ENCODE results near the gene EPOP.
"Not testable (repeated sequence)": the region's sequence is repeated elsewhere in the genome, so short reads cannot be mapped to it uniquely, and the experiment has no call there.

EPOP gene

DNA sequence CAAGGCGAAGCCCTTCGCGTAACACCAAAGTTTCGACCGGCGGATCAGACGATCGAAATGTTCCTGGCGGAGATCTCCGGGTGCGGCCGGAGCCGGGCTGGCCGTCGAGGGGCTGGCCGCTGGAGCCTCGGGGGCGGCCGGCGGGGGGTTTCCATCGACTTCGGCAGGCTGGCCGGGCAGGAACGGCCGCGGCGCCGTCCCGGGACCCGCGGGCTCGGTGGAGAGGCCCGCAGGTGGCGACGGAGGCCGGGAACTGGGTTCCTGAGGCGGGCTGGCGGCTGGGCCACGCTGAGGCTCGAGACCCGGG is 1.1 kb downstream of the EPOP start:
- peak in 1 of 3 experiments; percentile 47 for DNase-seq

DNA sequence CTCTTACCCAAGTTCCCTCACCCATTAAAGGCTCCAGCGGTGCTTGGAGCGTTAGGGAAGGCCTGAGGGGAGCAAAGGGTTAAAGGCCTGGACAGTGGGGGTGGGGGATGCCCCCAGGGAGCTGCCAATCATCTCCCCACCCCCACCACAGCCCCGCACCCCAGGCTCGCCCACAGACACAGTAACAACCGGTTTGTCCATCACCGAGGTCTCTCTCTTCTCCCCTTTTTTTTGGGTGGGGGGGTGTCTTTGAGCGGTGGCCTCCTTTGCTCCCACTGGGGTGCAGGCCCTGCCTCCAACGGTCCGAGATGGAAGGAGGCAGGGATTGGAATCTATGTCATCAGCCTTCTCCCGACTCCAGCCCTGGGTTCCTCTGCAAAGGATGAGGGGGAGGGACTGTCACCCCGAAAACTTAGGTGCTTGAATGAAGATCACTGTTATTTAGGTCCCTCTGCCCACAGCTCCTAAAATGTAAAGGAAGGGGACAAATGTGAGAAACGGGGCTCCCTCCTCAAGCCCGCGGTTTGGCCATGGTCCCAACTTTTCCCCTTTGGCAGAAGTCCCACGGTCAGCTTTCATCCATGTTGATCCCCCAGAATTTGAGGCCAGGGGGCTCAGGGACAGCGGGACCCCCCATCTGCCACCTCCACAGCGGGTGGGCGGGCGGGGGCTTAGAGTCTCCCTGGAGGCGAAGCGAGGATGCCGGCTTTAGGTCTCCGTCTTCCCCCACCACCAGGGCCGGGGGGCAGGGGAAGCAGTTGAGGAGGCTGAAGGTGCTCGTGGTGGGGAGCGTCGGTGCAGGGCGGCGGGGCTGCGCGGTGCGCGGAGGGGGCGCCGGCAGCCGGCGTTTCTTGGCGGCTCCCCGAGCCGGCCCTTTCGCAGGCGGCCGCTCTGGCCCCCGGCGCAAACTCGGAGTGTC is 1.7 kb downstream of the EPOP start:
- no peak for DNase-seq

DNA sequence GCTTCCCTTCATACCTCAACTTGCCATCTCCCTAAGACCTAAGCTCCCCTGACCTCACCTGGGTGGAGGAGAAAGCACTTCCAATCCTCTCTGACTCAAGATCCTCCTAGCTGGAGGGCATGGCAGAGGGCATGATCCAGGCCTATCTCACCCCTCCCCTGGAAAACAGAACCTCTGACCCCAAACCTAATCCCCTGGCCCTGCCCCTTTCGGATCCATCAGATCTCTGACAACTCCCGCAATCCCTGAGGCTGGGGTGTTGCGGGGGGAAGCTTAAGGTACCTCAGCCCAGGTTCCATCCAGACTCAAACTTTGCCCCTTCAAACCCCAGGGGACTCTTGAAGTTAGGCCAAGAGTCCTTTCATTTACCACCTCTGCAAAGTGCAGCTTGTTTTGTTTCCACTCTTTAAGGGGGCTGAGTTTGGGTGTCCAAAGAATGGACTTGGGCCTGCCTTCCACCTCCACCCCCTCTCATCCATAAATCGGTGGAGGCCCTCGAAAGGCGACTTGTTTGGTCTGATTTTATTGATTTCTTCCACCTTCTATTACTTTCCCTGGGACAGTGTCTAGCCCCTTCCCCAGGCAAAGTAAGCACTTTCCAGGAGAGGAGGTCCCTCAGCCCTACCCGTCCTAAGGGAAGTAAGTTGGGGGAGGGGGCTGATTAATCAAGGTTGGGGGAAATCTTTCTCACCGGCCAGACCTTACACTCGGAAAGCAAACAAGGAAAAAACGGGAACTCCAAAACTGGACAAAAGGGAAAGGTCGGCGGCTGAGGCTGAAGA is 2.6 kb downstream of the EPOP start:
- DNase-seq = peak in 1 of 3 experiments; percentile 3

DNA sequence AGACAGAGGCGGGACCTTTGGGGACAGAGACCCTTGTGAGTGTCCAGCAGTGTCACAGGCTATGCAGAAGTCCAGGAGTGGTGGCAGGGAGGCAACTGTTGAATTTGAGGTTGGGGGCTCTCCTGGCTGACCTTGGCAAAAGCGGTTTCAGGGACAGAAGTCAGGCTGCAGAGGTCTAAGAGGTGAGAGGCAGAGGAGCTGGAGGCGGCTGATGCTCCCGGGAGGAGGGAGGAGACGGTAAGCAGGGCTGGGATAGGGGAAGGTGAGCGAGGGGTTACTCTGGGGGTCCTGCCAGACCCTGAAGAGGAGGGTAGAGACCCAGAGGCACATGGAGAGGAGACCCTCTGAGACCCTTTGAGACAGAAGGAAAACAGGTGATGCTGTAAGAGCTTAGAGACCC is 5.2 kb downstream of the EPOP start:
- DNase-seq = no peak

DNA sequence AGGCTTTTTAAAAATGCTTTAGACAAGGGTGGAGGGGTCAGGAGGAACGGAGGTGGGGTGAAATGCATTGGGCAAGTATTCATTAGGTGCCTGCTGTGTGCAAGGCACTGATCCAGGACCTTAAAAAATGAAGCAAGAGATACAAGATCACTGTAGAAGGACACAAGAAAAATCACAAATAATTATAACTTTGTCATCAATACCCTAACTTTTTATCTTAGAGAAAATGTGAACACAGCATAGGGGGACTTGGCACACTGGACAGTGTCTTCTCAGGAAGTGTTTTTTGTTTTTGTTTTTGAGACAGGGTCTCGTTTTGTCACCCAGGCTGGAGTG is 7.0 kb downstream of the EPOP start:
- DNase-seq = no peak

DNA sequence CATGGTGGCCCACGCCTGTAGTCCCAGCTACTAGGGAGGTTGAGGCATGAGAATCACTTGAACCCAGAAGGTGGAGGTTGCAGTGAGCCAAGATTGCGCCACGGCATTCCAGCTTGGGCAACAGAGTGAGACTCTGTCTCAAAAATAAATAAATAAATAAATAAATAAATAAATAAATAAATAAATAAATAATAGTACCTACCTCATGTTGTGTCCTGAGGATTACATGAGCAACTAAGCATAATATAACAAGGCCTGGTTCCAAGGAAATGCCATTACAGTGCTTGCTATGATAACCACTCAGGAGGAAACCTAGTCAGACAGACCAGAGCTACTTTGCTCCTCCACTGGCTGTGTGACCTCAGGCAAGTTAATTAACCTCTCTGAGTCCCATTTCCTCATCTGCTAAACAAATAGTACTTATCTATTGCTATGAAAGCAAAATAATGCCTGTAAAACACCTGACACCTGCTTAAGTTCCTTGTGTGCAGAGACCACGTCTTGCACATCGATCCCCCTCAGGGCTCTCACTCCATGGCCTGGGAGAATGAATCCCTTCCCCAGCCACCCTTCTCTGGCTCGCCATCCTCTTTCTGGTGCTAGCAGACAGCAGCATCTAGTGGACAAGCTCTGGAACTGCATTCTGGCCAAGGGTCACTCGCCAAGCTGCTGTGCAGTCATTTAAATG is 7.5 kb downstream of the EPOP start:
- peak; percentile 50 to 83 (median 63) for DNase-seq

DNA sequence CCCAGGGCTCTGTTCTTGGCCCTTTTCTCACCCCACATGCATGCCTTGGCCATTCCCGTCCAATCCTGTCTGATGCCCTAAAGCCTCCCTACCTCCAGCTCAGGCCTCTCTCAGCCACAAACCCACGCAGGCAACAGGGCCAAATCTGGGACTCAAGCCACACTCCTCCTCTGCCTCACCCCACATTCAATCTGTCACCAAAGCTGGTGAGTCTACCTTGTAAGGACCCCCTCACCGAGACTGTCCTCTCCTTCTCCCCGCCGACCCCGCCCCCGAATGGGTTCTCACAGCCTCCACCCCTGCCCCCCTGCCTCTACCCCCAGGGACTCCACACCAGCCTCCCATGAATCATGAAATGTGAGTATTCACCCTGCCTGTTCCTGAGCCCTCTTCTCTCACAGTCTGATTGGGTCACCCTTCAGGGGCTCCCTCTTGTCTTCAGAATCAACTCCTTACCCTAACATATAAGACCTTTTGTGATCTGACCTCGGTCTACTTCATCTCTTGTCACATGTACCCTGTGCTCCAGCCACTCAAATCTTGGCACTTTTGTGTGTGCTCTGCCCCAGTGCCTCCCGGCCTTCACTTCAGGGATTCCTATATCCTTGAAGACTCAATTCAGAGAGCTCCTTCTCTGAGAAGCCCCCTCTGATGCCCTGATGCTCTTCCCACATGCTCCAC is 10.7 kb downstream of the EPOP start:
- no peak for DNase-seq

DNA sequence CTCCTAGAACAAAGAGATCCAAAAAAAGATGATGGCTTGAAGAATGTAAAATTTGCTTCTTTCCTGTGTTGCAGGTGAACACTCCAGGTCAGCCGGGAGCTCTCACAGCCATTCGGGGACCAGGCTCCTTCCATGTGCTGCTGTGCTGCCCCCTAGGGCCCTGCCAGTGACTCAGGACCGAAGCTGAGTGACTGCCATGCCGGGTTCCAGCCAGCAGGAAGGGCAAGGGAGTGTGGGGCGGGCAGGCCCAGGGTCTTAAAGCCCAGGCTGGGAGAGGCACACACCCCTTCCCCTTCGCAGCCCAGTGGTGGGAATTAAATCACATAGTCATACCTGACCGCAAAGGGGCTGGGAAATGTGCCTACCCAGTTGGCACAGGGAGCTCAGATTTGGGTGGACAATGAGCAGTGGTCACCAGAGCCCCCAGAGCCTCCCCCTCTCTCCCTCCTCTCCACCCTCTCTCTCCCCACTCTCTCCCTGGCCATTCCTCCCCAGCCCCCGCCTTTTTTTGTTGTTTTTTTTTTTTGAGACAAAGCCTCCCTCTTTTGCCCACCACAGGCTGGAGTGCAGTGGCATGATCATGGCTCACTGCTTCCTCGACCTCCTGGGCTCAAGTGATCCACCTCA is 11.5 kb downstream of the EPOP start:
- DNase-seq = peak; percentile 72 to 86 (median 76)

DNA sequence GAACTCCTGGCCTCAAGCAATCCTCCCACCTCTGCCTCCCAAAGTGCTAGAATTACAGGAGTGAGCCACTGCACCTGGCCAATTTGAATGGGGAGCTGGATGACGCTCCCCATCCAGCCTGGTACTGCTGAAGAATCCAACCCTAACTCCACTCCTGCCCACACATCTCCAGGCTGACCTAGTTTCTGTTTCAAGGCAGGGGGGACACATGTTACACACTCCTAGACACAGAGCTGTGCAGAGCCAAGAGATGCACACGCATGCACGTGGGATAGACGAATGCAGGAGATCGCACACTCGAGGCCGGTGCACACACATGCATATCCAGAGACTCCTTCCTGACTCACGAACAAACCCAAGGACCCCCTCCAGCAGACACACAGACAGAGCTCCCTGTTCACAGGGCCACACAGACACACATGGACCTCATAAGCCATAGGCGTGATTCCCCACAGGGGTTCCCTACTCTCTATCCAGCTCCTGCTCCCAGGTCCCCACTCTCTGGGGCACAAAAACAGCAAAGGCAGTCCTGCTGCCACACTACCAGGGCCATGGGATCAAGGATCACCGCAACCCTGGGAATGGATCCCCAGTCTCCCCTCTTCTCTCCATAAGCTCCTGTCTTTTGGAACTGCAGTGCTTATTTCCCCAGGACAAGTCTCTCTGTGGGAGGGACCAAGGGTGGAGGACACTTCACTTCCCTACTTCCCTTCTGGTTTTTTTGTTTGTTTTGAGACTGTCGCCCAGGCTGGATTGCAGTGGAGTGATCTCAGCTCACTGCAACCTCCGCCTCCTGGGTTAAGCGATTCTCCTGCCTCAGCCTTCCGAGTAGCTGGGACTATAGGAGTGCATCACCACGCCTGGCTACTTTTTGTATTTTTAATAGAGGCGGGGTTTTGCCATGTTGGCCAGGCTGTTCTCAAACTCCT is 14.4 kb downstream of the EPOP start:
- DNase-seq = peak in 1 of 3 experiments; percentile 54

DNA sequence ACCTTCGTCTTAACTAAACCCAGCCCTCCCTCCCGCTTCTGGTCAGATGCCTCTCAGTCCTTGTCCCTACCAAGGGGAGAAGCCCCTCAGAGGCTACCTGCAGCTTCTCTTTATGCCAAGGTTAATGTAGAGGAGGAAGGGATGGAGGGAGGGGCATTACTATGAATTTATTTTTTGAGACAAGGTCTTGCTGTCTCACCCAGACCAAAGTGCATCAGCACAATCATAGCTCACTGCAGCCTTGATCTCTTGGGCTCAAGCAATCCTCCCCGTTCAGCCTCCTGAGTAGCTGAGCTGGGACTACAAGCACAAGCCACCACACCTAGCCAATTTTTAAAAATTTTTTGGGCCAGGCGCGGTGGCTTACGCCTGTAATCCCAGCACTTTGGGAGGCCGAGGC is 15.3 kb downstream of the EPOP start:
- no peak for DNase-seq

DNA sequence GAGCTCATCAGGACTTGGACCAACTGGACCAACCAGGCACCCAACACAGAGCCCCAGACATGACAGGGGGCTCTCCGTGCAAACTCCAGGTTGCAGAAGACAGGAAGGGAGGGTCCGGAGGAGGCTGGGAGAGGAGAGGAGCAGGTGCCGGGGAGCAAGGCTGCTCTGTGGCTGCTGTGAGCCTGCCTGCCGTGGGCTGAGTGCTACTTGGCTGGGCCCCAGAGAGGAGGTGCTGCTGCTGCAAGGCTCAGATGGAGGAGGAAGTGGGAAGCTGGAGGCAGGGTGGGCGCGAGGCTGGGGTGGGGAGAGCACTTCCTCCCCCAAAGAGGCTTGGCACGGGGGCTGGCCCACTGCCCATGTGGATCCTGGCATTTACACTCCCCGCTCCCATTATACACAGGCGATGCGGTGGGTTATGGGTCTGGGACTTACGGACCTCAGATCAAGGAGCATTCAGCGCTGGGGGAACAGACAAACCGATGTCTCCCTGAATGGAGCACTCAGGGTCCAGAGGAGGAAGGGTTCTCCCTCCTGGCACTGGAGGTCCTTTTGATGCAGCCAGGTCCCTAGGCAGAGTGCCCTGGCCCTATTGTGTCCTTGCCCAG is 15.9 kb downstream of the EPOP start:
- DNase-seq = no peak

DNA sequence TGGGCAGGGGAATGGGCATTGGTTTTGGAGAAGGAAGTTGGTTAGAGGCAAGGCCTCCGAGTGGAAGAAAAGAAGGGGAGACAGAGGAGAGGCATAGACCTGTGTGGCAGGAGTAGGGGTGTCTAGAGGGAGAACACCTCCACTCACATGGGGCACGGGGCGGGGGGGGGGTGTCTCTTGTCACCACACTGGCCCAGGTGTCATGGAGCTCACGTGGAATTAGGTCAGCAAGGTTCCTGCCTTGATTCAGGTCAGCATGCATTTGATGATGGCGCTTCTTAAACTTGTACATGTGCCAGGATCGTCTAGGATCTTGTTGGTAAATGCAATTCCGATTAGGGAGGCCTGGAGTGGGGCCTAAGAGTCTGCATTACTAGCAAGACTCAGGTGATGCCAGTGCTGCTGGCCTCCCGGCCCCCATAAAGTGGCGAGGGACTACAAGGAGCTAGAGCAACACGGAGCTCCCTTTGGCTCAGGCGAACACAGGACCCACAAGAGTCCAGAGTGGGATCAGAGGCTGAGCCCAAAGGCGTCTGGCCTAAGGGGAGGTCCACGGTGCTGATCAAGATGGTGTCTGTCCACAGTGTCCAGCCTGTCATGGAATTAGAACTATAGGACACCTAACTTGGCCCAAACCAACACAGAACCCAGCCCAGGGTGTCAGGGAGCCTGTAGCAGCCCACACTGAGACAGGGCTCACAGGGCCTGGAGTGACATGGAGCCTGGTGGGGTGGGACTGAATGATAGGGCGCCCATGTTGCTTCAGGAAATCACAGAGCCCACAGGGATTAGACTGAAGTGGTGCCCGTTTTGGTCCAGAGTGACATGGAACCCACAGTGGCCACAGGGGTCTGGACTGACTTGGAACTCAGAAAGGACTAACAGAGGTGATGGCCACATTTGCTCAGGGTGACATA is 16.7 kb downstream of the EPOP start:
- no peak for DNase-seq

DNA sequence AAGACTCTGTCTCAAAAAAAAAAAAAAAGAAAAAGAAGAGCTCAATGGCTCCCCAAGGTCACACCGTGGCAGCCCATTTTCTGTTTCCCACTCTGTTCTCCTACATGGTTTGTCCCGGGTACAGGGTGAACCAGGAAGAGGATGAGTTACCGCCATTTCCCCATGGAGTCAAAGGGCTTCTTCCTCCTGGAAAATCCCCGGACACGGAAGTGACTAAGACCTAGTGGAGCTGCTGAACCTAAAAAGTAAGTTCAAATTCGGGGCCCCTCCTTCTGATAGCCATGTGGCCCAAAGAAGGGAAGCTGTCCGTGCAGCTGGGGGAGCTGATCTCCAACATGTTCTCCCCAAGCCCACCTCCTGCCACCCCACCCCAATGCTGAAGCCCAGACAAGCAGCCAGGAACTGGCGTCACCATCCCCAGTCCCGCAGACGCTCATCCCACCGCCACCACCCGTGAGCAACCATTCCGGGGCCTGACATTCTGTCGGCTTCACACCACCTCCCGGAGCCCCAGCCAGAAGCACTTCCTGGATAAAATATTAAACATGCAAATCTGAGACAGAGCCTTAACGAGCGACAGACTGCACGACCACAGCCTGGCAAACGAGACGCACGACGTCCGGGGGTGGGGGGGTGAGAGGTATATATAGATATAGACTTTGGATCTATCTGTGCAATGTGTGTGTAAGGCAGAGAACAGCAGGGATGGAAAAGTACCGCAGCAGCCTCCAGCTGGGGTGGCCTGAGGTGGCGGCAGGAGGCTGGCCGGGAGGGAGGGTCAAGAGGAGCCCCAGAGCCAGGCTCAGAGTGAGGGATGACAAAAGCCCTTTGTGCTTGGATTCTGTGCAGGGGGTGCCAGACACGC is 17.6 kb downstream of the EPOP start:
- DNase-seq = no peak

DNA sequence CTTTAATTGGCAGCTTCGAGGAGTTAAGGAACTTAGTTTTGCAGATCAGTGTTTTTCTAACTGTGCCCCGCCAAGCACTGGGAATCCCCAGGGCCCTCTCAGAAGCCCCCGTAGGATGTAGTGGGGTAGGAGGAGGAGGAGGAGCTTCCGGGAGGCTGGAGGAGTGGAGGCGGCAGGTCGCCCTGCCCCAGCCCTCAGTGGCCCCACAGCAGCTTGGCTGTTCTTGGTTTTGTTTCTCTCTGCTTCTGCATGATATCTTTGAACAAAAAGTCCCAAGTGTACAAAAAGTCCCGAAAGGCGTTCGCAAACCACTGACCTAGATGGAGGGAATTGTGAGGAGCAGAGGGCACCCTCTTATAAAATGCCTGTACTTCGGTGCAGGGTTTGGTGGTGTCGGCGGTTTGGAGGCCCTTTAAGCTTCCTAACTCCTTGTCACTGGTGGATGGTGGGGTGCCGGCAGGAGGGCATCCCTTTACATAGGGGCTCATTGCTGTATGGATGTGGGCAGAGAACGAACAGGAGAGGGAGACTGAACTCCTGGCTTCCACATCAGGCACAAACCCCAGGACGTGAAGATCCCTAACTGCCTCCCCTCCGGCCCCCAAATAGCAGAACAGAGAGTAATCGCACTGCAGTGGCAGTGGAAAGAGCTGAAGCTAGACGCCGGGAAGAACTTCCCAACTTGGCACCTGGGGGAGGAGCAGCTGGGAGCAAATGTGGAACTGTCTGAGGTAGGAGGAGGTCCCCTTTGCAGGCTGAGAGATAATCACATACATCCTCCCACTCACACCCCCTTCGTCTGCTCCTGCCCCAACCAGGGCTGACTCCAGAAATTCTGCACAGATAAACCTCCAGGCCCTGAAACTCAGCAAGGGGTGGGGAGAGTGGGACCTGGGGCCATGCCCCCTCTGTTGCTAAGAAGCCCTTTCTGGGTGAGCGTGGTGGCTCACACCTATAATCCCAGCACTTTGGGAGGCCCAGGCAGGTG is 20.1 kb downstream of the EPOP start:
- no peak for DNase-seq

DNA sequence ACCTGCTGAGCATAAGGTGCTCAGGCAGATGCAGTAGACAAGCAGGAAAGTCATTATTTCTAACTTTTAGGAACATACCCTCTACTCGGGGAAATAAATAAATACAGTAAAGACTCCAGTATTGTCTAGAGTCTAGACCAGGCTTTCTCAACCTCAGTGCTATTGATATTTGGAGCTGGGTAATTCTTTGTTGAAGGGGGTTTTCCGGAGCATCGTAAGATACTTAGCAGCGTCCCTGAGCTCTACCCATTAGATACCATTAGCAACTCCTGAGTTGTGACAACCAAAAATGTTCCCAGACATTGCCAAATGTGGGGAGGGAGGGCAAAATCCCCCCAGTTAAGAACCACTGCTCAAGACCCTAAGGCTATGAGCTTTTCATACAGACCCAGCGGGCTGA is 21.1 kb downstream of the EPOP start:
- DNase-seq = no peak

DNA sequence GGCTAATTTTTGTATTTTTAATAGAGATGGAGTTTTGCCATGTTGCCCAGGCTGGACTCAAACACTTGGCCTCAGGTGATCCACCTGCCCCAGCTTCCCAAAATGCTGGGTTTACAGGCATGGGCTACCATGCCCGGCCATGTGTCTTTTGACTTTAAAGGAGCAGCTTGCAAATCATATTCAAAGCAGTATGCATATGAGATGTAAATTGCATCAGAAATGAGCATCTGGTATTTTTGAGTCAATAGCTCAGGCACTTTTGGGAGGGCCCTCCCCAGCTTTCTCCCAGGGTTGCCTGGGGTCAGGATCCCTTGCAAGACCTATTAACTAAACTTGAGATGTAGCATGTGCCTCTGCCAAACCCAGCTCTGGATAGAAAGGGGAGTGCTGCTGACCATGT is 21.5 kb downstream of the EPOP start:
- no peak for DNase-seq

DNA sequence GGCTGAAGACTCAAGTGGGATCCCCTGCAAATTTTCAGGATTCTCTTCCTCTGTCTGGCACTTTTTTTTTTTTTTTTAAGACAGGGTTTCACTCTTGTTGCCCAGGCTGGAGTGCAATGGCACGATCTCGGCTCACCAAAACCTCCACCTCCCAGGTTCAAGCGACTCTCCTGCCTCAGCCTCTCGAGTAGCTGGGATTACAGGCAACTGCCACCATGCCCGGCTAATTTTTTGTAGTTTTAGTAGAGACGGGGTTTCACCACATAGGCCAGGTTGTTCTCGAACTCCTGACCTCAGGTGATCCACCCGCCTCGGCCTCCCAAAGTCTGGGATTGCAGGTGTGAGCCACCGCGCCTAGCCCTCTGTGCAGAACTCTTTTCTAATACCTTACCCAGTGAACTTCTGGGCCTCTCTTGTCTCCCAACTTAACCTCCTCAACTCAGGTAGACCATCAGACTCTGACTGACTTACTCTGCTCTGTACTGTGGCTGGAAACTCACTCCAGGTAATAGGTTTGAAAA is 24.0 kb downstream of the EPOP start:
- DNase-seq = not testable (repeated sequence)
